CMK (cell line): ENCODE results near the gene DALRD3.

Experiments used
- DNase-seq: peaks from one replicate; pipeline ENCODE4 v3.0.0-alpha.2; 2010; ENCODE audit warnings: low read depth

Gene DALRD3, protein sequence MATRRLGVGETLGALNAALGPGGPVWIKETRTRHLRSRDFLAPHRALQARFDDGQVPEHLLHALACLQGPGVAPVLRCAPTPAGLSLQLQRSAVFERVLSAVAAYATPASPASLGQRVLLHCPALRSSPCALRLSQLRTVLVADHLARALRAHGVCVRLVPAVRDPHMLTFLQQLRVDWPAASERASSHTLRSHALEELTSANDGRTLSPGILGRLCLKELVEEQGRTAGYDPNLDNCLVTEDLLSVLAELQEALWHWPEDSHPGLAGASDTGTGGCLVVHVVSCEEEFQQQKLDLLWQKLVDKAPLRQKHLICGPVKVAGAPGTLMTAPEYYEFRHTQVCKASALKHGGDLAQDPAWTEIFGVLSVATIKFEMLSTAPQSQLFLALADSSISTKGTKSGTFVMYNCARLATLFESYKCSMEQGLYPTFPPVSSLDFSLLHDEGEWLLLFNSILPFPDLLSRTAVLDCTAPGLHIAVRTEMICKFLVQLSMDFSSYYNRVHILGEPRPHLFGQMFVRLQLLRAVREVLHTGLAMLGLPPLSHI

DNA sequence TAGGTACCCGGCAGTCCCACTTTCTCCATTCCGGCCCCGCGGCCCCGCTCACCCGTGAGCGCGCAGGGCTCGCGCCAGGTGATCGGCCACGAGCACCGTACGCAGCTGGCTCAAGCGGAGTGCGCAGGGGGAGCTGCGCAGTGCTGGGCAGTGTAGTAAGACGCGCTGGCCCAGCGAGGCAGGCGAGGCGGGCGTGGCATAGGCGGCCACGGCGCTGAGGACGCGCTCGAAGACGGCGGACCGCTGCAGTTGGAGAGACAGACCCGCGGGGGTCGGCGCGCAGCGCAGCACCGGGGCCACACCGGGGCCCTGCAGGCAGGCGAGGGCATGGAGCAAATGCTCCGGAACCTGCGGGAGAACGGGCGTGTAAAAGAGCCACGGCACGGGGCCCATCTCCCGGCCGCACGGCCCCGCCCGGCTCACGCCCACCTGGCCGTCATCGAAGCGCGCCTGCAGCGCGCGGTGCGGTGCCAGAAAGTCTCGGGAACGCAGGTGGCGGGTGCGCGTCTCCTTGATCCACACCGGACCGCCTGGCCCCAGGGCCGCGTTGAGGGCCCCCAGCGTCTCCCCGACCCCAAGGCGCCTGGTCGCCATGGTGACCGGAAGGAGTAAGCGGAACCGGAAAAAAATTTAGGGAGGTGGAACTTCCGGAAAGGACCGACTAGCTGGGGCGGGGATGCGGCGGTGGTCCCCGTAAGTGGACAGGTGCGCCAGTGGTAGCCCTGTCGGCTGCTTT, at the start of gene DALRD3:
Gene DALRD3 (minus strand): TSS at position 610 of the 736 bp plus-strand sequence. CDS start 16 bp downstream, at position 594.
- DNase-seq, result no peak

DNA sequence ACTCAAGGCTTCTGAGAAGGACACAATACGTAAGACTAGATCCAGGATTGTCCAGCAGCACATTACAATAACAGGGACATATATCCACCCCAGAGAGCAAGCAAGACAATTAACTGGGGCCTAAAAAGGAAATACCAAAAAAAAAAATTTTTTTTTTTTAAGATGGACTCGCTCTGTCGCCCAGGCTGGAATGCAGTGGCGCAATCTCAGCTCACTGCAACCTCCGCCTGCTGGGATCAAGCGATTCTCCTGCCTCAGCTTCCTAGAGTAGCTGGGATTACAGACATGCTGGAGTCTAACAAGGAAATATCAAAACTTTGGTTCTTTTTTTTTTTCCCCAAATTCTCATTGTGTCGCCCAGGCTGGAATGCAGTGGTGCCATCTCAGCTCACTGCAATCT, 39.6 kb upstream of the DALRD3 start:
- no peak for DNase-seq

DNA sequence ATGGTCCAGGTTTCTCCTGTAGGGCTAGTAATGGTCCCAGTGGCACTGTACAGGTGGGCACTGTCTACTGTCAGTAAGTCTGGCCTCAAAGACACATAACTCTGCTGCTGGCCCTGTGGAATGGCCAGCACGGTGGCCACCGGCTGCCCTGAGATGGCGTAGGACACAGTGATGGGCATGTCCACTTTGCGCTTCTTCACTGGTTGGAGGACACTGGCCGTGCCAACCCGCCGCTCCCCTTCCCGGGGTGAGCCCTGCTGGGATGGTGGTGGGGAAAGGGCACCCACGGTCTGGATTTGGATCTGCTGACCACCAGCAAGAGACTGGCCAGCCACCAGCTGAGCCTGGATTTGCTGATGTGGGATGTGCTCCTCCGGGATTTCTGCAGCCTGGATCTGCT, 38.9 kb upstream of the DALRD3 start:
- no peak for DNase-seq

- DNase-seq, result no peak
These were observed 36.0 kb upstream of the DALRD3 start for GRCh38 chr3:49054344-49054862.

DNA sequence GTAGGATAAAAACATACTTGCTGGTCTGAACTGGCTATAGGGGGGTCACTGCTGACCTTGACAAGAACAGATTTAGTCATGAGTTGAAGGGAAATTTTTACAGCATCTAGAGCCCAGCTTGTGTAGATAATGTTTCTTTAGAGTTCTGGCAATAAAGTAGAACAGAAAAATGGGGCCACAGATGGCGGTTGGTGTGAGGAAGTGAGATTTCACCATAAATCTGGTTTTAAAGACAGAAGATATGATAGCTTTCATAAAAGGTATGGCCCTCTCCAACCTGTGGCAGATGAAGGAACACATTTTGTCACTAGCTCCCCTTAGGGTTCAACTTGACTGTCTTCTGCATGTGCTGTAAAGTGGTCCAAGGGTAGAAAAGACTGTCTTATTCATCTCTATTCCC, 35.2 kb upstream of the DALRD3 start:
- DNase-seq, result no peak

DNA sequence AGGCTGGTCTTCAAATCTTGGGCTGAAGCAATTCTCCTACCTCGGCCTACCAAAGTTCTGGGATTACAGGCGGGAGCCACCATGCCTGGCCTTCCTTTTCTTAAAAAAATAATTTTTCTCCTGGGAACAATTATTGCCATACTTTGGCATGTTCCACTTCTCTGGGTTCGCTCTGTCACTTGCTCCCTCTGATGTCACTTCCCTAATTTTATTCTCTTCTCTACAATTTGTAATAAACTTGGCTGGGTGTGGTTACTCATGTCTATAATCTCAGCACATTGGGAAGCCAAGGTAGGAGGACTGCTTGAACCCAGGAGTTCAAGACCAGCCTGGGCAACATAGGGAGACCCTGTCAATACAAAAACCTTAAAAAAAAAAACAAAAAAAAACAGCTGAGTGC, 16.9 kb upstream of the DALRD3 start:
- DNase-seq, result no peak

DNA sequence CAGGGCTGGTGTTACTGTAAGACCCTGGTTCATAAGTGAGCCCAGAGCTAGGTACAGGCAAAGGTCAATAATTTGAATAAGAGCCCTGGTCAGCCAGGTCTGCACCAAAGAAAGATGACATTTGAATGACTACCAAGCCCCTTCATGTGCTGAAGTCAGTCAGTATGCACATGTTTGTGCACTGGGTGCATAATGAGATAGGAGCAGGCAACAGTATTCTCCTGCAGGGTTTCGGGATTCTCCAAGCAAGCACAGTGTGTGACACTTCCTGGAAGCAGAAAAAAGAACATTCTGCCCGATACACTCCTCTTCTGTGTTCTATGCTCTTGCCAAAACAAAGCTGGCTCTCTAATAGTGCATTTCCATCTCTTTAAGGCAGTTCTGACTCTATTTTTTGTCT, 16.3 kb upstream of the DALRD3 start:
- no peak for DNase-seq

DNA sequence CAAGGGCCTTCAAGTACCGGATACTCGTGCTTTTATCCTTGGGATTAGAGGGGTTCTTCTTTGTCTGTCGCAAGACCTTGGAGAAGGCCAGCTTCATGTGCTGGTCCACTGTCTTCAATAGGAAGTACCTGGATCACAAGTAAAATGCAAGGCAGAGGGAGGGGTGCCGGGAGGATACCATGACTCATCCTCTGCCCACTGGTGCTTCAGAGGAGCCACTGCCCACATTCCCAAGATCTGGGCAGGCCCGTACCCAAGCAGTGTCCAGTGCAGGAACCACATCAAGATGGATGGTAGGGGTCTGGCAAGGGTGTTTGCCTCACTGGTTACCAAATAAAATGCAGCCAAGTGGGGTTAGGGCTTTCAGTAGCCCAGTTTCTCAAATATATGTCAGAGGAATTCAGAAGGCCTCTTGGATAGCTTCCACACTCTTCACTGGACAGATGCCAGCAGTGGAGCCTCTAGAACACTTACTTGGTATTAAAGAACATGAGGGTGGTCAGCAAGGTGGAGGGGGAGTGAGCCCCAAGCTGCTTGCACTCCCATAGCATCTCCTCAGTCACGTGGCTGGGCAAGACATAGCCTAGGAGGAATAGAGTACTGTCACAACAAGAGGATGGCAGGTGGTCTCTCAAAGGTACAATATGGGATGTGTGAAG, 14.4 kb upstream of the DALRD3 start:
- no peak for DNase-seq

DNA sequence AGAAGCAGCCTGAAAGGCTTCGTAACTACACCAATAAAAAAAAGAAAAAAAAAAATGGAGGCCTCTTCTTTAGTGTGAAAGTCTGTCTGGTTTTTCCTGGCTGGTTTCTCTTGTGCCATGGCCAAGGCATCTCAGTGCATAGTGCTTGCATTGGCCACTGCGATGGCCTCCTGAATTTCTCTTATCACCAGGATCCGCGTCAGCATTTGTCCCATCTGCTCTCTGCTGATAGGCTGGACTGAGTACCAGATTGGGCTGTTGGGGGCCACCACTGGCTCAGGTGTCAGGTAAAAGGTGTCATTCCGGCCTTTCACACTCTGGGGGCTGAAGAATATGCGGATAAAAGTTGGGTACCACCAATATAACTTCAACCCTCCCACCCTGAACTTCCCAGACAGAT, 11.9 kb upstream of the DALRD3 start:
- DNase-seq, result no peak

DNA sequence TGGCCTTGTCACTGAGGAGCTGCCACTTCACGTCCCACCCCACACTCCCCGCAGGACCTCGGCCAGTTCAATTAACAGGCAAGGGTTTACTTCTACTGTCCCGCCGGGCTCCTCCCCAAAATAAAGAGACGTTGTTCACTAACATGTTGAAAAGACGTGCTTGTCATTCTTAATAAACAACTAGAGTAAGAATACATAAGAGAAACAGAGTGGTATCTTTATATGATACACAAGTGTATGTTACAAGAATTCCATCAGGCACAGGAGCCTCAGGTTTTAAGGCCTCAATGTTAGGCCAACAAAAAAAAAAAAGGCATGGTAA, 11.1 kb upstream of the DALRD3 start:
- no peak for DNase-seq

- DNase-seq, result peak; percentile 88
These were observed 10.5 kb upstream of the DALRD3 start, which contains the start of gene IMPDH2 for GRCh38 chr3:49028673-49029562. TSS of gene IMPDH2 (minus strand) at chr3:49029398. CDS start at chr3:49029350, 48 bp downstream.

DNA sequence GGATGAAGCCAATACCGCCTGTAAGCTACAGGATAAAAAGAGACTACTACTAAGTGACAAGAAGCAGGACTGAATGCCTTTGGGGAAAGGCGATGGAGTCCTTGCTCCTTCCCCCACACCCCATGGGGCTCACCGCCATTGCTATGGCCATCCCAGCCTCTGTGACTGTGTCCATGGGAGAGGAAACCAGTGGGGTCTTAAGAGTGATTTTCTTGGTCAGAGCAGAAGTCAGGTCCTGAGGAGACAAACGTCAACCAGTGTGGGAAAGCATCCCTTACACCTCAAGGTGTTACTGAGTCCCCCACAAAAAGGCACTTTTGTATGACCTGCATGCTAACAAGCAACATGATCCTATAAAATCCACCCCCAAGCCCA, 9.9 kb upstream of the DALRD3 start:
- DNase-seq, result no peak

- DNase-seq, result no peak
These were observed 9.3 kb upstream of the DALRD3 start for GRCh38 chr3:49027634-49028033.

DNA sequence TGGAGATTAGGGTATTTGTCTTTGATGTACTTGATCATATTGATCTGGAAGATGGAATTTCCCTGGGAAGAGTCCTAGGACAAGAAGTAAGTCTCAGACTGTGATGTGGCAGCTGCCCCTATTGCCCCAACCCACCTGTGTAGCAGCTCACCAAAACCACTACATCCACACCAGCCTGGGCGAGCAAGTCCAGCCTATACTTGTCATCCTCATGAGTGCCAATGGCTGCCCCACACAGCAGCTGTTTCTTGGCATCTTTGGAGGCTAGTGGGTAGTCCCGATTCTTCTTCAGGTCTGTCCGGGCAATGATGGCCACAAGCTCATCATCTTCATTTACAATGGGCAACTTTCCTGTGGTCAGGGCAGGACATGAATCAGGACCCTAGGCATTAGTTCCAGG, 8.2 kb upstream of the DALRD3 start:
- DNase-seq, result no peak

DNA sequence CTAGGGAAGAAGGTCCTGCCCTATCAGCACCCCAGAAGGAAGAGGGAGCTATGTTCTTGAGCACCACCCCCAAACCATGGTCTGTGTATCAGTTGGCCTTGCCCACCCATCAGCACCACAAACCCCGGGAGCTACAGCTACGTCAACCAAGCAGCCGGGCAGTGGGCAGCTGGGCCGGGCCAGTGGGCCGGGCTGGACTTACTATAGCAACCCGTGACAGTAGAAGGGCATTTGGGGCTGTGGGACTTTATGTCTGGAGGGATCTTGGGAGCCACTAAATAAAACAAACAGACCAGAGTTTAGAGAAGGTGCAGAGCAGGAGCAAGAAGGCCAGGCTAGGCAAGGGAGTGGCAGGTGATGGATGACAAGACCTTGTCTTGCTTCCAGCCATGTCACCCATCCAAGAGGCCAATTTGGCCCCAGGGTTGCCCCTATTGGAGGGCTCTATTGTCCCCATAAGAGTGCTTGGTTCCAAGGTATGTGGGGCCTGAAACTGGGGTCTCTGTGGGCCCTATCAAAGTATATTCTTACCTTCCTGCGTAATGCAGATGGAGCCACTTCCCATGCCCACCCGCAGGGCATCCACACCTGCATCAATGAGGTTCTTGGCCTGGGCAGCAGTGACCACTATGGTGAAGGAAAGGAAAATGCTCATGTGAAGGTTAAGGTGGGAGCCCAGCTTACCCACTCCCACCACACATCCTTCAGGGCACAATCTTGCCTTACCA, 7.6 kb upstream of the DALRD3 start:
- no peak for DNase-seq

GRCh38 chr3:49025005-49025792, 6.8 kb upstream of the DALRD3 start:
- DNase-seq, result peak; percentile 100

- DNase-seq, result no peak
These were observed 6.1 kb upstream of the DALRD3 start for GRCh38 chr3:49024449-49024848.

DNA sequence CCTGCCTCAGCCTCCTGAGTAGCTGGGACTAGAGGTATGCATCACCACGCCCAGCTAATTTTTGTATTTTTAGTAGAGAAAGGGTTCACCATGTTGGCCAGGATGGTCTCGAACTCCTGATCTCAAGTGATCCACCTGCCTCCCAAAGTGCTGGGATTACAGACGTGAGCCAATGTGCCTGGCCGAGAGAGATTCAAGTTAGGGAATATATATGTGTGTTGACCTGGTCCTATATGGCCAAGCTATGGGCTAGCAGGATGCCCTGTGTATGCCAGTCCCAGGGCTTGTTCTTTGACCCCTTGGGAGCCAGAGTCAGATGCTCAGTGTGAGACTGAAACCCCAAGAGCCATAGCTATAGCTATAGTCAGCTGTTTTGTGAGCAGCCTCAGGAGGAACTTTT, 5.4 kb upstream of the DALRD3 start:
- no peak for DNase-seq

DNA sequence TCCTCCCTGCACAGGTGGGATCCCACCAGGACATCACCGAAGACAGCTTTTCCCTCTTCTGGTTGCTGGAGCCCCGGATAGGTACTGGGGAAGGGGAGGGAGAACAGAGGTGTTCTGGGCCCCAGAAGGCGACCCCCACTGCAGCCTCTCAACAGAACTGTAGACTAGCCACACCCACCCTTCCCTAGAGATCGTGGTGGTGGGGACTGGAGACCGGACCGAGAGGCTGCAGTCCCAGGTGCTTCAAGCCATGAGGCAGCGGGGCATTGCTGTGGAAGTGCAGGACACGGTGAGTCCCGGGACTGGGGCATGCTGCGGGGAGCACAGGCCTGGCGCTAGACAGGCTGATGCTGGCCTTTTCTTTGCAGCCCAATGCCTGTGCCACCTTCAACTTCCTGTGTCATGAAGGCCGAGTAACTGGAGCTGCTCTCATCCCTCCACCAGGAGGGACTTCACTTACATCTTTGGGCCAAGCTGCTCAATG, 4.3 kb upstream of the DALRD3 start:
- DNase-seq, result no peak
